Measurements from ENCODE around the gene BRAT1.
"Not testable (repeated sequence)": the region's sequence is repeated elsewhere in the genome, so short reads cannot be mapped to it uniquely, and the experiment has no call there.

BRAT1 gene

GRCh38 chr7:2583798-2584580 lies 28.7 kb upstream of the BRAT1 start:
- DNase-seq: no peak

GRCh38 chr7:2582006-2582735 lies 26.8 kb upstream of the BRAT1 start:
- no peak for DNase-seq

- no peak for DNase-seq
Measured at GRCh38 chr7:2580636-2581035, 25.3 kb upstream of the BRAT1 start.

GRCh38 chr7:2577914-2578680 lies 22.8 kb upstream of the BRAT1 start:
- no peak for DNase-seq

- DNase-seq: no peak
Measured at GRCh38 chr7:2576742-2577491, 21.6 kb upstream of the BRAT1 start.

- no peak for DNase-seq
Measured at GRCh38 chr7:2575733-2576340, 20.5 kb upstream of the BRAT1 start.

GRCh38 chr7:2575046-2575732 lies 19.9 kb upstream of the BRAT1 start:
- DNase-seq: no peak

- no peak for DNase-seq
Measured at GRCh38 chr7:2573761-2574160, 18.4 kb upstream of the BRAT1 start.

GRCh38 chr7:2572101-2572842 lies 16.9 kb upstream of the BRAT1 start:
- DNase-seq: no peak

GRCh38 chr7:2571409-2571808 lies 16.1 kb upstream of the BRAT1 start:
- DNase-seq: no peak

GRCh38 chr7:2570021-2570420 lies 14.7 kb upstream of the BRAT1 start:
- DNase-seq: no peak

- no peak for DNase-seq
Measured at GRCh38 chr7:2569421-2569820, 14.1 kb upstream of the BRAT1 start.

- no peak for DNase-seq
Measured at GRCh38 chr7:2568521-2569223, 13.3 kb upstream of the BRAT1 start.

GRCh38 chr7:2567679-2568278 lies 12.5 kb upstream of the BRAT1 start:
- DNase-seq: no peak

- DNase-seq: no peak
Measured at GRCh38 chr7:2566890-2567678, 11.8 kb upstream of the BRAT1 start.

- no peak for DNase-seq
Measured at GRCh38 chr7:2566348-2566889, 11.1 kb upstream of the BRAT1 start.

GRCh38 chr7:2564970-2565540 lies 9.7 kb upstream of the BRAT1 start:
- no peak for DNase-seq

GRCh38 chr7:2563955-2564354 lies 8.6 kb upstream of the BRAT1 start:
- DNase-seq: not testable (repeated sequence)
